Neuronal stem cell (in vitro differentiated cells): ENCODE results near the gene TRAP1.

Experiments
- DNase-seq: peaks from one replicate; pipeline ENCODE4 v3.0.0-alpha.2; 2013; ENCODE audit warnings: low spot score
- H2AFZ ChIP-seq: one replicate; pipeline ENCODE4 v1.6.1; 2013; ENCODE audit warnings: mild to moderate bottlenecking, low read length, inconsistent platforms
- H2AK5ac ChIP-seq: 2 replicates; pipeline ENCODE4 v1.6.1; 2013; ENCODE audit warnings: low read depth, mild to moderate bottlenecking, inconsistent platforms, low read length, moderate library complexity, mixed read lengths
- H2BK120ac ChIP-seq: 2 replicates; pipeline ENCODE4 v1.6.1; 2013; ENCODE audit warnings: low read depth, mild to moderate bottlenecking, inconsistent platforms, low read length, moderate library complexity, mixed read lengths
- H2BK12ac ChIP-seq: one replicate; pipeline ENCODE4 v1.6.1; 2013; ENCODE audit warnings: low read length, inconsistent platforms
- H2BK15ac ChIP-seq: 2 replicates; pipeline ENCODE4 v1.6.1; 2013; ENCODE audit warnings: mild to moderate bottlenecking, low read length, inconsistent platforms, mixed read lengths
- H2BK5ac ChIP-seq: one replicate; pipeline ENCODE4 v1.6.1; 2013; ENCODE audit warnings: inconsistent platforms, mild to moderate bottlenecking, low read length, moderate library complexity
- H3K14ac ChIP-seq: one replicate; pipeline ENCODE4 v1.6.1; 2013; ENCODE audit warnings: low read length, inconsistent platforms
- H3K18ac ChIP-seq: 2 replicates; pipeline ENCODE4 v1.6.1; 2013; ENCODE audit warnings: low read length, inconsistent platforms
- H3K23ac ChIP-seq: 2 replicates; pipeline ENCODE4 v1.6.1; 2013; ENCODE audit warnings: low read depth, mild to moderate bottlenecking, mixed read lengths, low read length, inconsistent platforms; ENCODE audit not compliant: poor library complexity
- H3K27ac ChIP-seq: replicated peaks from 3 replicates; pipeline ENCODE4 v1.5.1; 2013; ENCODE audit warnings: low read length, inconsistent platforms
- H3K27me3 ChIP-seq, 3 experiments: 2 replicates each; pipeline ENCODE4 v1.6.1; 2013; ENCODE audit warnings: low read length in 3 of 3, mild to moderate bottlenecking in 2 of 3, inconsistent platforms in 1 of 3, low read depth in 1 of 3, mixed read lengths in 1 of 3, moderate library complexity in 1 of 3; ENCODE audit not compliant: control insufficient read depth in 3 of 3, insufficient read depth in 3 of 3
- H3K36me3 ChIP-seq, 2 donors: replicated peaks in 1 of 2; 2 replicates each; pipeline ENCODE4 v1.6.1; 2013; ENCODE audit warnings: low read length in 2 of 2; ENCODE audit not compliant: control insufficient read depth in 2 of 2, insufficient read depth in 2 of 2
- H3K4ac ChIP-seq: 2 replicates; pipeline ENCODE4 v1.6.1; 2013; ENCODE audit warnings: inconsistent platforms, mild to moderate bottlenecking, low read length, moderate library complexity
- H3K4me1 ChIP-seq, 2 donors: 1 replicate in 1 of 2; 2 replicates in 1 of 2; pipeline ENCODE4 v1.6.1; 2013; ENCODE audit warnings: low read length in 2 of 2, low read depth in 1 of 2; ENCODE audit not compliant: control insufficient read depth in 2 of 2, insufficient read depth in 1 of 2
- H3K4me2 ChIP-seq: one replicate; pipeline ENCODE4 v1.6.1; 2013; ENCODE audit warnings: mild to moderate bottlenecking, low read length, inconsistent platforms; ENCODE audit not compliant: insufficient read depth, poor library complexity, severe bottlenecking
- H3K4me3 ChIP-seq, 2 donors: 2 replicates each; pipeline ENCODE4 v1.5.1; 2013; ENCODE audit warnings: low read length in 2 of 2, mild to moderate bottlenecking in 2 of 2, inconsistent platforms in 1 of 2, moderate library complexity in 1 of 2
- H3K79me1 ChIP-seq: one replicate; pipeline ENCODE4 v1.6.1; 2013; ENCODE audit warnings: low read depth, mild to moderate bottlenecking, inconsistent platforms, low read length, moderate library complexity
- H3K9ac ChIP-seq: one replicate; pipeline ENCODE4 v1.6.1; 2013; ENCODE audit warnings: mild to moderate bottlenecking, low read depth, low read length, inconsistent platforms; ENCODE audit not compliant: poor library complexity
- H3K9me3 ChIP-seq, 2 donors: replicated peaks in 1 of 2; 2 replicates each; pipeline versions ENCODE3 to v1.6.1; 2013; ENCODE audit warnings: low read length in 2 of 2, mild to moderate bottlenecking in 2 of 2, inconsistent platforms in 1 of 2, low read depth in 1 of 2, mixed read lengths in 1 of 2, moderate library complexity in 1 of 2; ENCODE audit not compliant: control insufficient read depth in 2 of 2, insufficient read depth in 1 of 2
- H4K8ac ChIP-seq: one replicate; pipeline ENCODE4 v1.6.1; 2013; ENCODE audit warnings: low read depth, mild to moderate bottlenecking, inconsistent platforms, low read length, moderate library complexity
- H4K91ac ChIP-seq: one replicate; pipeline ENCODE4 v1.6.1; 2013; ENCODE audit warnings: low read length, low read depth, mild to moderate bottlenecking, inconsistent platforms; ENCODE audit not compliant: poor library complexity
- WGBS, 2 donors: extraction: QIAGEN DNeasy Blood & Tissue Kit; methylation state at CpG; one replicate each; pipeline ENCODE4 v1.1.7; 2013; ENCODE audit warnings: missing lambda C conversion rate in 2 of 2, mixed read lengths in 1 of 2; ENCODE audit not compliant: insufficient read length in 2 of 2, insufficient replicate concordance in 1 of 2; ENCODE audit errors: extremely low coverage in 2 of 2; 5-methylcytosine and 5-hydroxymethylcytosine counted together

TRAP1 gene

DNA sequence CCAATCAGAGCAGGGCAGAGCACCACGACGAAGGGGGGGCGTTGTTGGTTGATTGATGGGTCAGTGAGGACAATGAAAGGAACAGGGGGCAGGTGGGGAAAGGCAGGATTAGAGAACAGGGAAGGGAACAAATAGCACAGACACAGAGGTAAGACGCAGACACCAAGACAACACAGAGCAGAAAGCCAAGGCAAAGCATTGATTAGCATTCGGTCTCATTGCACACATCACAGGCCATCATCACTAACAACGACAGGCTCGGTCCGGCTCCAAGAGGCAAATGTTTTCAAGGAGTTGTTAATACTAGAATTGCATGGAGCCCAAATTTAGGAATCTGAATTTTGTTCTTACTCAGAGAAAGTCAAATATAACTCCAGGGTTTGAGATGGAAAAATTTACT lies 34.6 kb upstream of the TRAP1 start:
- H2AK5ac ChIP-seq, result no peak overlapping the region
- H3K14ac ChIP-seq, result no peak overlapping the region
- no peak overlapping the region for H2BK120ac ChIP-seq
- no peak overlapping the region for H3K4ac ChIP-seq
- no peak for DNase-seq
- no peak overlapping the region for H2BK12ac ChIP-seq
- H3K9me3 ChIP-seq, result no peaks in the 10 kb centered on the region
- no peak overlapping the region for H3K23ac ChIP-seq
- peaks cover 0 to 3% of the 10 kb centered on the region in 2 donors for H3K4me1 ChIP-seq
- no peak overlapping the region for H3K9ac ChIP-seq
- no peak overlapping the region for H3K4me3 ChIP-seq
- no peak overlapping the region for H3K18ac ChIP-seq
- H2AFZ ChIP-seq, result no peak overlapping the region
- H2BK5ac ChIP-seq, result no peak overlapping the region
- no peak overlapping the region for H4K8ac ChIP-seq
- no peaks in the 10 kb centered on the region for H3K27me3 ChIP-seq
- H4K91ac ChIP-seq, result no peak overlapping the region
- peaks cover 31 to 94% of the 10 kb centered on the region in 2 donors for H3K36me3 ChIP-seq
- no peak overlapping the region for H3K4me2 ChIP-seq
- no peak overlapping the region for H3K27ac ChIP-seq
- peaks cover 5% of the 10 kb centered on the region for H3K79me1 ChIP-seq
- no CpG with 5 or more reads among the region's 8 CpGs for WGBS, 2 donors
- no peak overlapping the region for H2BK15ac ChIP-seq

DNA sequence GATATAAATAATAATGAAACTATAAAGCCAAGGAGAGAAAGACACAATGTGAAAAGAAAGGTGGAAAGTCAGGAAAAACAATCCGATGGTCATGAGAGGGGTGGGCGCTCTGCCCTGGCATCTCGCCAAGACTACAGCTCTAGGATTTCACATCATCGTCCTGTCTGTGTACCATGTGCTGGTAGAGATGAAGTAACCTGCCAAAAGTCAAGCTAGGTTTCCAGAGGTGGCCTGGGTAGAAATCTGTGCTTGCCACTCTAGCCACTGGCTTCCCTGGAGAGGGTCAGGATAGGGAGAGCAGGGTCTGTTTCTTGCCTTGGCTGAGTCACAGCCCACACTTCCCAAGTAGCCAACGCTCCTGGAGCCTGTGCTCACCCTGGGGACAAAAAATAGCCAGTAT lies 31.0 kb upstream of the TRAP1 start:
- Histone ChIP-seq H3K27me3 (no peaks in the 10 kb centered on the region), H2BK15ac (no peak overlapping the region), H2BK120ac (no peak overlapping the region), H3K14ac (no peak overlapping the region), H3K4me3 (no peak overlapping the region), H2BK12ac (no peak overlapping the region), H3K27ac (no peak overlapping the region), H2BK5ac (no peak overlapping the region), H3K36me3 (peaks cover 41 to 92% of the 10 kb centered on the region in 2 donors), H4K8ac (no peak overlapping the region), H3K9me3 (peaks cover 0 to 3% of the 10 kb centered on the region in 2 donors), H3K4me1 (peaks cover 5 to 8% of the 10 kb centered on the region in 2 donors), H3K4me2 (no peak overlapping the region), H3K9ac (no peak overlapping the region), H3K23ac (no peak overlapping the region), H3K18ac (no peak overlapping the region), H3K79me1 (peaks cover 3% of the 10 kb centered on the region), H2AFZ (no peak overlapping the region), H2AK5ac (no peak overlapping the region), H4K91ac (no peak overlapping the region), H3K4ac (no peak overlapping the region)
- no peak for DNase-seq
- no CpG with 5 or more reads among the region's 5 CpGs for WGBS, 2 donors

DNA sequence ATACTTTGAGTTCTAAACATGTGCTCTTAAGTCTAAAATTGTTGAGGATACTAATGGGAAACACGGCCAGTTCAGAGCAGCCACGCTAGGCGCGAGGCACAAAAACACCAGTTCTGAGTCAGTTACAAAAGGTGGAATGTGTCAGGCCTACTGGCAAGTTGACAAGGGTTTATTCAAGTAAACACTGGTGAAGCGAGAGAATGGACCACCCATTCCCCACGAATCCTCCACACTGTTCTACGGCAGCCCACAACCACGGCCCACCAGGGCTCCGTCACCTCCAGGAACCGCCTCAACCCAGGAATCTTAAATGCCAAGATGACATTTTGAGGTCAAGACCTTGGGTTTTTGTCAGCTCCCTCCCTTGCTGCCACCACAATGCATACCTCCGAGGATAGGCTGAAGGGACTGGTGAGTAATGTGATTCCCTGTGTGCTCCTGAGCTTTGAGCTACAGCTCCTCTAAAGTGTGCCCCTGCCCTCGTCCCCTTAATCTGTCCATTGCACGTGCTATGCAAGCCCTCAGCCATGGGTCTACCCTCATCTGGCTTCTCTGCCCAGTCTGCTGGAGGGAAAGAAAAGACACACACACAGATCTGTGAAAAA lies 28.5 kb upstream of the TRAP1 start:
- Histone ChIP-seq H3K9ac (no peak overlapping the region), H2BK15ac (no peak overlapping the region), H3K4me3 (no peak overlapping the region), H2AFZ (no peak overlapping the region), H3K23ac (no peak overlapping the region), H2BK120ac (no peak overlapping the region), H3K27ac (peak overlapping the region; percentile 17), H4K91ac (no peak overlapping the region), H3K4me2 (no peak overlapping the region), H3K79me1 (peaks cover 2% of the 10 kb centered on the region), H3K4me1 (peaks cover 5 to 6% of the 10 kb centered on the region in 2 donors), H2AK5ac (no peak overlapping the region), H2BK12ac (no peak overlapping the region), H3K14ac (no peak overlapping the region), H3K18ac (no peak overlapping the region), H3K27me3 (no peaks in the 10 kb centered on the region), H3K4ac (no peak overlapping the region), H2BK5ac (no peak overlapping the region), H3K9me3 (peaks cover 0 to 3% of the 10 kb centered on the region in 2 donors), H4K8ac (no peak overlapping the region), H3K36me3 (peaks cover 45 to 91% of the 10 kb centered on the region in 2 donors)
- DNase-seq, result peak; percentile 26
- WGBS, 2 donors, result no CpG with 5 or more reads among the region's 13 CpGs

DNA sequence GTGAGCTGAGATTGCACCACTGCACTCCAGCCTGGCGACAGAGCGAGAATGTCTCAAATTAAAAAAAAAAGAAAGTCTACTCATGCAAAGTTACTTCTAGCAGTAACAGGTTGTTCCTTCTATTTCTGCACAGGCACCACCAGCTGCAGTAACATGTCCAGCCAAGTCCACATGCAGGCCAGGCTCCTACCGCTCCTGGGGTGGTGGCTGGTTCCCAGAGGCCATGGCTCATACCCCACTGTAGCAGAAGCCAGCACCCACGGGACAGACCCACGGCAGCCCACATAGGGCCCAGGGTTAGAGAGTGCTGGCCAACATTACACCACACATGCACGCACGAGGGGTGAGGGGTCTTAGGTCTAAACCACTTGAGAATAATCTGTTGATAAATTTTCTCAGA lies 26.7 kb upstream of the TRAP1 start:
- no peaks in the 10 kb centered on the region for H3K27me3 ChIP-seq
- no peak overlapping the region for H2BK12ac ChIP-seq
- peaks cover 3% of the 10 kb centered on the region for H3K79me1 ChIP-seq
- no peak for DNase-seq
- H2AK5ac ChIP-seq, result no peak overlapping the region
- no peak overlapping the region for H3K23ac ChIP-seq
- H4K8ac ChIP-seq, result no peak overlapping the region
- no peak overlapping the region for H3K4me3 ChIP-seq
- H3K36me3 ChIP-seq, result peaks cover 53 to 91% of the 10 kb centered on the region in 2 donors
- no peak overlapping the region for H2BK120ac ChIP-seq
- peaks cover 5 to 6% of the 10 kb centered on the region in 2 donors for H3K4me1 ChIP-seq
- H2AFZ ChIP-seq, result no peak overlapping the region
- no peak overlapping the region for H2BK5ac ChIP-seq
- no peak overlapping the region for H3K27ac ChIP-seq
- H3K9me3 ChIP-seq, result peaks cover 0 to 3% of the 10 kb centered on the region in 2 donors
- no peak overlapping the region for H4K91ac ChIP-seq
- no peak overlapping the region for H2BK15ac ChIP-seq
- H3K4me2 ChIP-seq, result no peak overlapping the region
- no peak overlapping the region for H3K18ac ChIP-seq
- WGBS, 2 donors, result no CpG with 5 or more reads among the region's 7 CpGs
- no peak overlapping the region for H3K14ac ChIP-seq
- H3K9ac ChIP-seq, result no peak overlapping the region
- H3K4ac ChIP-seq, result no peak overlapping the region
